Mesenchymal stem cell (in vitro differentiated cells and primary cell): Measurements from ENCODE around the gene CHMP2B.

Source experiments
- DNase-seq: peaks from one replicate; pipeline ENCODE4 v3.0.0-alpha.2; 2013
- H2AFZ ChIP-seq: one replicate; pipeline ENCODE4 v1.6.1; 2013; ENCODE audit warnings: low read depth, mild to moderate bottlenecking, control low read depth, inconsistent platforms, low read length, moderate library complexity
- H2AK5ac ChIP-seq: 2 replicates; pipeline ENCODE4 v1.6.1; 2013; ENCODE audit warnings: low read length, moderate library complexity, mild to moderate bottlenecking, inconsistent platforms; ENCODE audit not compliant: severe bottlenecking
- H2BK120ac ChIP-seq: one replicate; pipeline ENCODE4 v1.6.1; 2013; ENCODE audit warnings: low read depth, mild to moderate bottlenecking, inconsistent platforms, low read length, moderate library complexity
- H2BK12ac ChIP-seq, 2 experiments: one replicate each; pipeline ENCODE4 v1.6.1; 2013; ENCODE audit warnings: inconsistent platforms in 2 of 2, low read length in 2 of 2, mild to moderate bottlenecking in 2 of 2, moderate library complexity in 2 of 2, control low read depth in 1 of 2
- H2BK15ac ChIP-seq: one replicate; pipeline ENCODE4 v1.6.1; 2013; ENCODE audit warnings: mild to moderate bottlenecking, low read depth, inconsistent platforms; ENCODE audit not compliant: poor library complexity, severe bottlenecking
- H2BK5ac ChIP-seq: 2 replicates; pipeline ENCODE4 v1.6.1; 2013; ENCODE audit warnings: low read depth, mild to moderate bottlenecking, low read length, control low read depth, inconsistent platforms; ENCODE audit not compliant: poor library complexity, severe bottlenecking
- H3K14ac ChIP-seq, 2 experiments: one replicate each; pipeline ENCODE4 v1.6.1; 2013; ENCODE audit warnings: inconsistent platforms in 2 of 2, low read length in 2 of 2, control low read depth in 1 of 2, mild to moderate bottlenecking in 1 of 2, moderate library complexity in 1 of 2
- H3K18ac ChIP-seq, 2 experiments: one replicate each; pipeline ENCODE4 v1.6.1; 2013; ENCODE audit warnings: inconsistent platforms in 2 of 2, low read length in 2 of 2, control low read depth in 1 of 2, low read depth in 1 of 2, mild to moderate bottlenecking in 1 of 2
- H3K23ac ChIP-seq, 2 experiments: one replicate each; pipeline ENCODE4 v1.6.1; 2013; ENCODE audit warnings: inconsistent platforms in 2 of 2, low read length in 2 of 2, mild to moderate bottlenecking in 2 of 2, moderate library complexity in 2 of 2, control low read depth in 1 of 2
- H3K27ac ChIP-seq: 2 replicates; pipeline ENCODE4 v1.5.1; 2013; ENCODE audit warnings: mild to moderate bottlenecking, moderate library complexity, low read length, control low read depth, inconsistent platforms; ENCODE audit not compliant: poor library complexity, severe bottlenecking
- H3K27me3 ChIP-seq, 2 experiments: 2 replicates each; pipeline versions ENCODE4 v1.6.1 to v1.7.0; 2013; ENCODE audit warnings: low read length in 2 of 2, mild to moderate bottlenecking in 2 of 2, moderate library complexity in 2 of 2, control low read depth in 1 of 2, inconsistent platforms in 1 of 2; ENCODE audit not compliant: control insufficient read depth in 1 of 2, insufficient read depth in 1 of 2
- H3K36me3 ChIP-seq, 2 experiments: 2 replicates each; pipeline versions ENCODE4 v1.6.1 to v1.7.0; 2013; ENCODE audit warnings: low read length in 2 of 2, control low read depth in 1 of 2, inconsistent platforms in 1 of 2, low read depth in 1 of 2, mild to moderate bottlenecking in 1 of 2; ENCODE audit not compliant: insufficient read depth in 2 of 2, control insufficient read depth in 1 of 2
- H3K4ac ChIP-seq, 2 experiments: one replicate each; pipeline ENCODE4 v1.6.1; 2013; ENCODE audit warnings: inconsistent platforms in 2 of 2, low read length in 2 of 2, mild to moderate bottlenecking in 2 of 2, moderate library complexity in 2 of 2, control low read depth in 1 of 2, low read depth in 1 of 2
- H3K4me1 ChIP-seq: 2 replicates; pipeline ENCODE4 v1.6.1; 2013; ENCODE audit warnings: low read depth, low read length, control low read depth; ENCODE audit not compliant: control insufficient read depth, insufficient read depth
- H3K4me2 ChIP-seq: 2 replicates; pipeline ENCODE4 v1.6.1; 2013; ENCODE audit warnings: low read length, mild to moderate bottlenecking, inconsistent platforms; ENCODE audit not compliant: poor library complexity, severe bottlenecking
- H3K4me3 ChIP-seq, 2 experiments: 2 replicates each; pipeline versions ENCODE4 v1.5.1 to v1.7.0; 2013; ENCODE audit warnings: low read length in 2 of 2, mild to moderate bottlenecking in 2 of 2, control low read depth in 1 of 2, low read depth in 1 of 2; ENCODE audit not compliant: insufficient read depth in 1 of 2
- H3K79me1 ChIP-seq: replicated peaks from 2 replicates; pipeline ENCODE4 v1.6.1; 2013; ENCODE audit warnings: mild to moderate bottlenecking, control low read depth, low read length, inconsistent platforms; ENCODE audit not compliant: poor library complexity, severe bottlenecking
- H3K9ac ChIP-seq: 2 replicates; pipeline ENCODE4 v1.7.0; 2013; ENCODE audit warnings: mild to moderate bottlenecking, low read length, moderate library complexity
- H3K9me3 ChIP-seq: 2 replicates; pipeline ENCODE4 v1.7.0; 2013; ENCODE audit warnings: mild to moderate bottlenecking, low read length; ENCODE audit not compliant: control insufficient read depth
- H4K8ac ChIP-seq: one replicate; pipeline ENCODE4 v1.6.1; 2013; ENCODE audit warnings: inconsistent platforms, mild to moderate bottlenecking, low read length, moderate library complexity
- H4K91ac ChIP-seq: one replicate; pipeline ENCODE4 v1.6.1; 2013; ENCODE audit warnings: mild to moderate bottlenecking, low read length, inconsistent platforms
- WGBS: methylation state at CpG from one replicate; pipeline ENCODE4 v1.1.7; 2013; ENCODE audit warnings: mixed read lengths; 5-methylcytosine and 5-hydroxymethylcytosine counted together

Gene CHMP2B

GRCh38 chr3:87233805-87234204 is 6.7 kb downstream of the CHMP2B start:
- H3K18ac ChIP-seq: no peak overlapping the region
- no peak overlapping the region for H3K9ac ChIP-seq
- 90% methylated on average over 1 of the region's 1 CpG for WGBS
- H3K4me3 ChIP-seq: no peak overlapping the region
- no peak overlapping the region for H4K8ac ChIP-seq
- H3K27ac ChIP-seq: no peak overlapping the region
- no peak overlapping the region for H2BK15ac ChIP-seq
- no peak overlapping the region for H2AK5ac ChIP-seq
- H3K27me3 ChIP-seq: no peaks in the 10 kb centered on the region
- no peak overlapping the region for H4K91ac ChIP-seq
- no peak overlapping the region for H2BK5ac ChIP-seq
- no peak overlapping the region for H2AFZ ChIP-seq
- no peaks in the 10 kb centered on the region for H3K4me1 ChIP-seq
- H3K4me2 ChIP-seq: no peak overlapping the region
- peaks cover 0 to 19% of the 10 kb centered on the region in 2 experiments for H3K36me3 ChIP-seq
- no peak overlapping the region for H3K4ac ChIP-seq
- no peaks in the 10 kb centered on the region for H3K9me3 ChIP-seq
- peaks cover 12% of the 10 kb centered on the region for H3K79me1 ChIP-seq
- H3K23ac ChIP-seq: no peak overlapping the region
- H3K14ac ChIP-seq: no peak overlapping the region
- no peak overlapping the region for H2BK120ac ChIP-seq
- no peak for DNase-seq
- H2BK12ac ChIP-seq: no peak overlapping the region

GRCh38 chr3:87236093-87236492 is 9.0 kb downstream of the CHMP2B start:
- WGBS: 100% methylated on average over 1 of the region's 1 CpG
- H3K23ac ChIP-seq: no peak overlapping the region
- H3K9me3 ChIP-seq: no peaks in the 10 kb centered on the region
- H3K9ac ChIP-seq: no peak overlapping the region
- no peak overlapping the region for H2AFZ ChIP-seq
- no peak overlapping the region for H2AK5ac ChIP-seq
- H2BK15ac ChIP-seq: no peak overlapping the region
- peaks cover 0 to 24% of the 10 kb centered on the region in 2 experiments for H3K36me3 ChIP-seq
- H4K91ac ChIP-seq: no peak overlapping the region
- H2BK5ac ChIP-seq: no peak overlapping the region
- H3K14ac ChIP-seq: no peak overlapping the region
- H3K4me3 ChIP-seq: no peak overlapping the region
- no peaks in the 10 kb centered on the region for H3K27me3 ChIP-seq
- H3K79me1 ChIP-seq: peaks cover 12% of the 10 kb centered on the region
- H3K4me1 ChIP-seq: no peaks in the 10 kb centered on the region
- H3K4ac ChIP-seq: no peak overlapping the region
- no peak for DNase-seq
- no peak overlapping the region for H3K18ac ChIP-seq
- H3K27ac ChIP-seq: no peak overlapping the region
- no peak overlapping the region for H4K8ac ChIP-seq
- H3K4me2 ChIP-seq: no peak overlapping the region
- no peak overlapping the region for H2BK12ac ChIP-seq
- H2BK120ac ChIP-seq: no peak overlapping the region

GRCh38 chr3:87246662-87247429 is 19.7 kb downstream of the CHMP2B start:
- Histone ChIP-seq H3K23ac (no peak overlapping the region), H3K36me3 (peaks cover 0 to 58% of the 10 kb centered on the region in 2 experiments), H3K9ac (no peak overlapping the region), H3K18ac (no peak overlapping the region), H4K91ac (no peak overlapping the region), H3K27me3 (no peaks in the 10 kb centered on the region), H2BK12ac (no peak overlapping the region), H2AK5ac (no peak overlapping the region), H3K27ac (no peak overlapping the region), H3K4me3 (no peak overlapping the region), H2BK15ac (no peak overlapping the region), H4K8ac (no peak overlapping the region), H3K4ac (no peak overlapping the region), H2AFZ (no peak overlapping the region), H2BK5ac (no peak overlapping the region), H2BK120ac (no peak overlapping the region), H3K14ac (no peak overlapping the region), H3K79me1 (peaks cover 6% of the 10 kb centered on the region), H3K4me2 (no peak overlapping the region), H3K9me3 (no peaks in the 10 kb centered on the region), H3K4me1 (no peaks in the 10 kb centered on the region)
- no CpG with 5 or more reads among the region's 3 CpGs for WGBS
- no peak for DNase-seq

GRCh38 chr3:87247430-87247773 is 20.3 kb downstream of the CHMP2B start:
- Histone ChIP-seq H2BK15ac (no peak overlapping the region), H3K4ac (no peak overlapping the region), H3K27me3 (no peaks in the 10 kb centered on the region), H3K4me3 (no peak overlapping the region), H3K79me1 (peaks cover 6% of the 10 kb centered on the region), H3K23ac (no peak overlapping the region), H2BK12ac (no peak overlapping the region), H3K14ac (no peak overlapping the region), H2BK120ac (no peak overlapping the region), H3K9me3 (no peaks in the 10 kb centered on the region), H4K91ac (no peak overlapping the region), H3K18ac (no peak overlapping the region), H2BK5ac (no peak overlapping the region), H3K27ac (no peak overlapping the region), H3K4me1 (no peaks in the 10 kb centered on the region), H2AFZ (no peak overlapping the region), H3K9ac (no peak overlapping the region), H4K8ac (no peak overlapping the region), H3K4me2 (no peak overlapping the region), H2AK5ac (no peak overlapping the region), H3K36me3 (peaks cover 0 to 63% of the 10 kb centered on the region in 2 experiments)
- no peak for DNase-seq
- WGBS: 100% methylated on average over 1 of the region's 1 CpG
